ENCODE results near the gene ROBO3.

DNA sequence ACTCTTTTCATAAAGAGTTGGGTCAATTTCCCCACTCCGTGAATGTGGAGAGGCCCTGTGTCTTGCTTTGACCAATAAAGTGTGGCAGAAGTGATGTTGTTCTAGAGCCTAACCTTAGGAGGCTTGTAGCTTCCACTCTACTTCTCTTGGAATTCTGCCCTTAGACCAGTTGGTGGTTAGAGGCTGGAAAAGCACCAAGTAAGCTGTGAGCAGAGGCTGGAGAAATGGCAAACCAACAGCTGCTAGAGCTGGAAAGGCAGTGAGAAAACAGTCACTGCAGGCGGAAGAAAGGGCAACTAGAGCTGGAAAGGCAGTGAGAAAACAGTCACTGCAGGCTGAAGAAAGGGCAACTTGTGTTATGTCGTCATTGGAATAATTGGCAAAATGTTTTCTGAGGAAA, 35.2 kb upstream of the ROBO3 start:
- TF ChIP-seq, protein P1, sequence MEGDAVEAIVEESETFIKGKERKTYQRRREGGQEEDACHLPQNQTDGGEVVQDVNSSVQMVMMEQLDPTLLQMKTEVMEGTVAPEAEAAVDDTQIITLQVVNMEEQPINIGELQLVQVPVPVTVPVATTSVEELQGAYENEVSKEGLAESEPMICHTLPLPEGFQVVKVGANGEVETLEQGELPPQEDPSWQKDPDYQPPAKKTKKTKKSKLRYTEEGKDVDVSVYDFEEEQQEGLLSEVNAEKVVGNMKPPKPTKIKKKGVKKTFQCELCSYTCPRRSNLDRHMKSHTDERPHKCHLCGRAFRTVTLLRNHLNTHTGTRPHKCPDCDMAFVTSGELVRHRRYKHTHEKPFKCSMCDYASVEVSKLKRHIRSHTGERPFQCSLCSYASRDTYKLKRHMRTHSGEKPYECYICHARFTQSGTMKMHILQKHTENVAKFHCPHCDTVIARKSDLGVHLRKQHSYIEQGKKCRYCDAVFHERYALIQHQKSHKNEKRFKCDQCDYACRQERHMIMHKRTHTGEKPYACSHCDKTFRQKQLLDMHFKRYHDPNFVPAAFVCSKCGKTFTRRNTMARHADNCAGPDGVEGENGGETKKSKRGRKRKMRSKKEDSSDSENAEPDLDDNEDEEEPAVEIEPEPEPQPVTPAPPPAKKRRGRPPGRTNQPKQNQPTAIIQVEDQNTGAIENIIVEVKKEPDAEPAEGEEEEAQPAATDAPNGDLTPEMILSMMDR (IDR thresholded peaks at IDR 0.05; ENCODE audit: low read length) = no peak
- no peak for TF ChIP-seq EZH2 (IDR thresholded peaks at IDR 0.05; ENCODE audit: borderline replicate concordance, low read length)

All from OCI-LY1 (cell line).